HPDE6-E6E7 (cell line): ENCODE data around the gene UBE2E2.
A peak's percentile ranks its signal among the peaks of the same experiment; 100 is the strongest.

Source experiments
- DNase-seq: peaks from one replicate; pipeline ENCODE4 v3.0.0; 2011; ENCODE audit warnings: missing footprints; ENCODE audit errors: extremely low spot score

Gene UBE2E2

GRCh38 chr3:23537101-23537551 is 334.0 kb downstream of the UBE2E2 start:
- no peak for DNase-seq

- no peak for DNase-seq
These were observed 336.1 kb downstream of the UBE2E2 start for GRCh38 chr3:23539185-23539584.

- no peak for DNase-seq
These were observed 337.5 kb downstream of the UBE2E2 start for GRCh38 chr3:23540600-23540999.

GRCh38 chr3:23542079-23542478 is 339.0 kb downstream of the UBE2E2 start:
- no peak for DNase-seq

- DNase-seq: no peak
These were observed 343.1 kb downstream of the UBE2E2 start for GRCh38 chr3:23546181-23546580.

GRCh38 chr3:23547905-23548650 is 345.0 kb downstream of the UBE2E2 start:
- DNase-seq: no peak

- no peak for DNase-seq
These were observed 345.6 kb downstream of the UBE2E2 start for GRCh38 chr3:23548706-23549105.

GRCh38 chr3:23549148-23549910 is 346.2 kb downstream of the UBE2E2 start:
- DNase-seq: no peak

- DNase-seq: no peak
These were observed 347.3 kb downstream of the UBE2E2 start for GRCh38 chr3:23550402-23550801.

- no peak for DNase-seq
These were observed 349.4 kb downstream of the UBE2E2 start for GRCh38 chr3:23552506-23552905.

- DNase-seq: no peak
These were observed 350.2 kb downstream of the UBE2E2 start for GRCh38 chr3:23553353-23553752.

- no peak for DNase-seq
These were observed 362.1 kb downstream of the UBE2E2 start for GRCh38 chr3:23565041-23565775.

GRCh38 chr3:23566499-23566898 is 363.4 kb downstream of the UBE2E2 start:
- DNase-seq: no peak

- DNase-seq: peak; percentile 9
These were observed 364.8 kb downstream of the UBE2E2 start for GRCh38 chr3:23567917-23568316.

GRCh38 chr3:23573827-23574226 is 370.7 kb downstream of the UBE2E2 start:
- DNase-seq: no peak

- no peak for DNase-seq
These were observed 371.7 kb downstream of the UBE2E2 start for GRCh38 chr3:23574822-23575315.

- DNase-seq: no peak
These were observed 372.6 kb downstream of the UBE2E2 start for GRCh38 chr3:23575697-23576096.

GRCh38 chr3:23576379-23576959 is 373.3 kb downstream of the UBE2E2 start:
- DNase-seq: no peak

GRCh38 chr3:23580096-23580713 is 377.1 kb downstream of the UBE2E2 start:
- DNase-seq: no peak

GRCh38 chr3:23583980-23584740 is 381.0 kb downstream of the UBE2E2 start:
- DNase-seq: no peak

- DNase-seq: no peak
These were observed 384.4 kb downstream of the UBE2E2 start for GRCh38 chr3:23587513-23587912.
